ENCODE data around the gene SEMA6D.
"Not testable (repeated sequence)": the region's sequence is repeated elsewhere in the genome, so short reads cannot be mapped to it uniquely, and the experiment has no call there.

SEMA6D gene

GRCh38 chr15:47718497-47719437 lies 1.5 kb downstream of the SEMA6D start:
- no peak for DNase-seq

- no peak for DNase-seq
These were observed 2.4 kb downstream of the SEMA6D start for GRCh38 chr15:47719730-47720129.

GRCh38 chr15:47720555-47720954 lies 3.2 kb downstream of the SEMA6D start:
- DNase-seq: no peak

- DNase-seq: no peak
These were observed 4.4 kb downstream of the SEMA6D start for GRCh38 chr15:47721676-47722075.

GRCh38 chr15:47724346-47724745 lies 7.0 kb downstream of the SEMA6D start:
- DNase-seq: no peak

GRCh38 chr15:47725051-47725450 lies 7.7 kb downstream of the SEMA6D start:
- no peak for DNase-seq

- DNase-seq: no peak
These were observed 8.6 kb downstream of the SEMA6D start for GRCh38 chr15:47725906-47726305.

- no peak for DNase-seq
These were observed 9.1 kb downstream of the SEMA6D start for GRCh38 chr15:47726399-47726823.

GRCh38 chr15:47727137-47727536 lies 9.8 kb downstream of the SEMA6D start:
- DNase-seq: no peak

GRCh38 chr15:47727676-47728075 lies 10.4 kb downstream of the SEMA6D start:
- no peak for DNase-seq

GRCh38 chr15:47728426-47728825 lies 11.1 kb downstream of the SEMA6D start:
- no peak for DNase-seq

GRCh38 chr15:47728886-47729285 lies 11.6 kb downstream of the SEMA6D start:
- DNase-seq: no peak

- DNase-seq: no peak
These were observed 13.9 kb downstream of the SEMA6D start for GRCh38 chr15:47731230-47731629.

GRCh38 chr15:47732248-47732647 lies 14.9 kb downstream of the SEMA6D start:
- no peak for DNase-seq

- DNase-seq: no peak
These were observed 15.8 kb downstream of the SEMA6D start for GRCh38 chr15:47733085-47733484.

GRCh38 chr15:47736143-47736786 lies 19.0 kb downstream of the SEMA6D start:
- DNase-seq: no peak

GRCh38 chr15:47737477-47737876 lies 20.2 kb downstream of the SEMA6D start:
- no peak for DNase-seq

GRCh38 chr15:47738144-47738825 lies 21.0 kb downstream of the SEMA6D start:
- DNase-seq: not testable (repeated sequence)

- DNase-seq: no peak
These were observed 23.8 kb downstream of the SEMA6D start for GRCh38 chr15:47741082-47741481.

GRCh38 chr15:47741907-47742306 lies 24.6 kb downstream of the SEMA6D start:
- DNase-seq: no peak

GRCh38 chr15:47742334-47742733 lies 25.0 kb downstream of the SEMA6D start:
- DNase-seq: no peak

GRCh38 chr15:47742742-47743141 lies 25.4 kb downstream of the SEMA6D start:
- DNase-seq: no peak

GRCh38 chr15:47743385-47743784 lies 26.1 kb downstream of the SEMA6D start:
- DNase-seq: no peak

GRCh38 chr15:47743886-47744285 lies 26.6 kb downstream of the SEMA6D start:
- no peak for DNase-seq
